Fibroblast of peridontal ligament (primary cell): Measurements from ENCODE around the gene FGGY.
A peak's percentile ranks its signal among the peaks of the same experiment; 100 is the strongest.
"Not testable (repeated sequence)": the region's sequence is repeated elsewhere in the genome, so short reads cannot be mapped to it uniquely, and the experiment has no call there.

Experiments used
- DNase-seq: peaks from one replicate; pipeline ENCODE4 v3.0.0-alpha.2; 2010; ENCODE audit errors: extremely low read depth

FGGY gene

DNA sequence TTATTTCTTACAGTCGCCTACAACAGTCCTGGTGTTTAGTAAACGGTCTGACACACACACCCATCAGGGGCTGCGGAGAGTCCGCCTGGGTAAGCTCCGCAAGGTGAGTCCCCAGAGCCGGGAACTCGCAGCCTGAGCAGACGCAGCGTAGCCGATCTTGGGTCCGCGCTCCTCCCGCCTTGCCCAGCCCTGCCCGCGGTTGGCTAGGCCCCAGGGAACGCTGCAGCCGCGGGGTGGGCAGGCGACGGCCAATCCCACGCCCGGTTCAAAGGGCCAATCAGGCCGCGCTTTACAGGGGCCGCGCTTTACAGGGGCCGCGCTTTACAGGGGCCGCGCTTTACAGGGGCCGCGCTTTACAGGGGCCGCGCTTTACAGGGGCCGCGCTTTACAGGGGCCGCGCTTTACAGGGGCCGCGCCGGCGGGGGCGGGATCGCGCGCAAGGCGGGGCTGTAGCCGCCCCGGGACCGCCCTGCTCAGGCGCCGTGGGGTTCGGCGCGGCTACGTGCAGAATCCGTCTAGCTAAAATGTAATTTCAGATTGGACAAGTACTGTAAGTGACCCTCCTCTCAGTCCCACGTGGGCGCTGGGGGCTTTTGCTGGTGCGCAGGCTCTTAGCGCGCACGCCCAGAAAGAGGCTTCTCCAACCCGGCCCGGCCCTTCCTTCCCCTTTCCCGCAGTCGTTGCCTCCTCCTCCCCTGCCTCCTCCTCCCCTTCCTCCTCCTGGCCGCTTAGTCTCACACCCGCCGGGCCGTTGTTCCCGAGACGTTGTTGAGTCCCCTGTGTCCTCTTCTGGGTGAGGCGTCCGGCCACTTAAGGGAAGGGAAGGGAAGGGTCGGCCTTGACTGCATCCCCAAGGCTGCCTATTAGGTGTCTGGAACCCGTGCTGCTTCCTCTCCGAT is at the start of gene FGGY:
TSS of gene FGGY (plus strand) at position 737 of the 899 bp plus-strand sequence. CDS start 24,456 bp downstream, outside the sequence.
- peak; percentile 98 for DNase-seq

DNA sequence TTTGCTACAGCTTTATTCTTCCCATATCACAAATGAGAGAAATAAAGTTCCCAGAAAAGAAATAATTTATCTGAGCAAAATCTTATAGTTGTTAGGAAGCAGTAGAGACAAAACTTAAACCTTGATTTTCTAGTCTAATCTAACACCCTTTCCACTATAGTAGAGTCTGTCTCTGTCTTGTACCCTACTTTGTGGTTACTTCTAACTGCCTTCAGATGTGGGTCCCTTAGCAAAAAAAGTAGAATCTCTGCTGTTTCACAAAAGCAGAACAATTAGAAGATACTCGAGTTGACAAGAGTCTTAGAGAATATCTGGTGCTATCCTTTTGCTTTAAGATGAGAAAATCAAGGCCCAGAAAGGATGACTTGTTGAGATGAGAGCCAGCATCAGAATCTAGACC is 48.1 kb upstream of the FGGY start:
- no peak for DNase-seq

- peak; percentile 11 for DNase-seq
Observed at GRCh38 chr1:59249396-59250137, 47.3 kb upstream of the FGGY start.

DNA sequence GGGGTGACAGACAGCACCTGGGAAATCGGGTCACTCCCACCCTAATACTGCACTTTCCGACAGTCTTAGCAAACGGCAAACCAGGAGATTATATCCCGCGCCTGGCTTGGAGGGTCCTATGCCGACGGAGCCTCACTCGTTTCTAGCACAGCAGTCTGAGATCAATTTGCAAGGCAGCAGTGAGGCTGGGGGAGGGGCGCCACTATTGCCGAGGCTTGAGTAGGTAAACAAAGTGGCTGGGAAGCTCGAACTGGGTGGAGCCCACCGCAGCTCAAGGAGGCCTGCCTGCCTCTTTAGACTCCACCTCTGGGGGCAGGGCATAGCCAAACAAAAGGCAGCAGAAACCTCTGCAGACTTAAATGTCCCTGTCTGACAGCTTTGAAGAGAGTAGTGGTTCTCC is 45.8 kb upstream of the FGGY start:
- not testable (repeated sequence) for DNase-seq

GRCh38 chr1:59256429-59256828 is 40.5 kb upstream of the FGGY start:
- DNase-seq = not testable (repeated sequence)

- DNase-seq = no peak
Observed at GRCh38 chr1:59258412-59259032, 38.4 kb upstream of the FGGY start.

GRCh38 chr1:59261537-59261936 is 35.4 kb upstream of the FGGY start:
- peak; percentile 84 for DNase-seq

- DNase-seq = no peak
Observed at GRCh38 chr1:59262631-59263030, 34.3 kb upstream of the FGGY start.

GRCh38 chr1:59263111-59263510 is 33.8 kb upstream of the FGGY start:
- DNase-seq = peak; percentile 65

DNA sequence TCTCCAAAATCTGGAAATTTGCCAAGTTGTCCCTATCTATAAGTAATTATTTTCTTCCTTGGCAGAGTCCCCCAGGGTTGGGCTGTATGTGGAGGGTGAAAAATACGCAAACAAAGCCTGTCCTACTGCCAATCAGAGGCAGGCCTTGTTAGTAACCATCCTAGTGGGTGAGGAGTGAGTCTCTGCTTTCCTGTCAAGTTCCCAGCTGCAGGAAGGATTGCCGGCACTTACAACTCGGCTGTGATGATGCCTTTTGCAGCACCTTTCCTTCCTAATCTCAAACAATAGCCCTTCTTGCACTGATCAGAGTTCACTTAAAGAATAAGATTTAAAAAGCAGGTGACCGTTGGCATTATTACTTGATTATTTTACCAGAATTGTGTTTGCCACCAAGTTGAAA is 31.3 kb upstream of the FGGY start:
- no peak for DNase-seq

DNA sequence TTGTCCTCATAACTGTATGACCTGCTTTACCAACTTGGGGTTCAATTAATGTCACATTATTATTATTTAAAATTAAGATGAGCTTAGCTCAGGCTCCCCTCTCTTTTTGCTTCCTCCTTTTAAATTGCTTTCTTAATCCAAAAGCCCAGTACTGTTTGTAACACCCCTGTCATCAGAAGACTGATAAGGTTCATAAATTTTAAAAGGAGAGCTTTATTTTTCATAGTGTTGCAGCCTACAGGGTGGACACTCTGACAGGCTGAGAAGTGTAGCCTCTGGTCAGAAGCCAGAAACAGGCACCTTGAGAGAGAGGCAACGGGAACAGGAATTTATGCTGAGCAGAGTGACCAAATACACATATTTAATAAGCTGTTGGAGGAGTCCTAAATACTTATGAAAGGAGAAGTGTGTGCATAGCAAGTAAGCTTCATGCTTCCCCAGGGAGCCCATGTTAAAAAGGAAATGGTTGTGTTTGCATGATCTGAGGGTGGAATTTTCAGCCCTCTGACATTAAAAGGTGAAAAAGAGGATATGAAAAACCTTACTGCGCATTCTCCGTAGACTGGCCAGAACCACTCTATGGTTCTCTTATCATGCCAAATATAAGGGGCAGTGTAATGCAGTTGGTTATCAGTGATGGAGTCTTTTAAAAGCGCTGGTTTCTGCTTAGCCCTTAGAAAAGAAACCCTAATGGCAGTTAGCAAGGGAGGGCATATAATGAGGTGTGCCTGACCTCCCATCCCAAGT is 30.5 kb upstream of the FGGY start:
- peak; percentile 22 for DNase-seq

- DNase-seq = no peak
Observed at GRCh38 chr1:59266927-59267293, 30.0 kb upstream of the FGGY start.

DNA sequence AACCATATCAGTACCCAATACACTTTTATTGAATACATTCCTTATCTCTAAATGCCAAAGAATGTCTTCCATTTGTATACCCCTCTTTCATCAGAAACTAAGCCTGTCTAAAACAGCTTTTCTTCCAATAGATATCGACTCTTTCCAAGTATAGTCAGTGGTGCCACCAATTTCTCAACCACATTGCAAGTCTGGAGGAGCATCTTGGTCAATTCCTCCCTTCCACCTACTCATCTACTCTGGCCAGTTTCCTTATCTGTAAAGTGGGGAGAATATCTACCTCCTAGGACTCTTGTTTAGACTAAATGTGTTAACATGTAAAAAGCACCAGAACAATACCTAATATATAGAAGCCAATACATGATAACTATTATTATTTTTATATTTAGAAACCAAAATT is 28.5 kb upstream of the FGGY start:
- no peak for DNase-seq

DNA sequence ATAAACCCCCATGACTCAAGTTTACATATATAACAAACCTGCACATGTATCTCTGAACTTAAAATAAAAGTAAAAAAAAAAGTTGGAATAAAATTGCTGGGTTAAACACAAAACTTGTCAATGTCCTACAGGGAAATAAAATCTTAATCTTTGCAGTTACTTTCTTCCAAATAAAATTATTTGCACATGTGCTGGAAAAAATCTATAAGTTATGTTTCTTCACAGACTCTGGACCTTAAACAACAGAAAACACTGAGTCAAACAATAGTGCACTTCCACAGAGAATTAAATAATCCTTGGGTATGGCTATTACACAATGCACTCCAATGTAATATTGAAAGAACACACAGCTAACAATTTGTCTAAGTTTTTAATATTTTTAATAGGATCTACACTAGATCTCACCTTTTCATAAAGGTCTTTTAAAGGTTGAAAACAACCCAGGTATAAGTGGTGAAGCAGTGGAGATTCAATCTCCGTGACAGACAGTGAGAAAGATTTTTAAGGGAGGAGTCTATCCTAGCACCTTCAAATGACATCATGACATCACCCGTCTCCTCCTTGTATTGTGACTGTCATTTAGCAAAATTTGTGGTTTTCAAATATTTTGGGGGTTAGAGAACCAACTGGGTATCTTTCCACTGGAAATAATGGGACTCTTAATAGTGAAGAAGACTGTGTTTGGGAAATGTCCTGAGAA is 25.2 kb upstream of the FGGY start:
- DNase-seq = no peak

DNA sequence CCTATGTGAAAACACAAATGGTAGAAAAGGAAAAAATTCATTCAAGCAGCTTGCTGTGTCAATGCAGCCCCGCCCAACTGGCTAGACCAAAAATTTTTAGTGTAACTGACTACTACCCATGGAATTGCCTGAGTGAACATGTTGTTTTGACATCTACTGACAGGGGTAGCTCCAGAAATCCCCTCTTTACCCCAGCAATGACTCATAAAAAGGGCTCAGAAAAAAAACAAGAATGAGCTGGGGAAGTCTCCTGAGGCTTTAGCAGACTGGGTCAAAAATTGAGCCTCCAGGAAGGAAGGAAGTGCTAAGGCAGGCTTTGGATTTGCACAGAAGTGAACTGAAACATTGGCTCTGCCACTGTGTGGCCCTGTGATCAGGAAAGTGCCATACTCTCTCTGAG is 24.4 kb upstream of the FGGY start:
- peak; percentile 74 for DNase-seq

GRCh38 chr1:59276439-59276851 is 20.4 kb upstream of the FGGY start:
- DNase-seq = no peak

DNA sequence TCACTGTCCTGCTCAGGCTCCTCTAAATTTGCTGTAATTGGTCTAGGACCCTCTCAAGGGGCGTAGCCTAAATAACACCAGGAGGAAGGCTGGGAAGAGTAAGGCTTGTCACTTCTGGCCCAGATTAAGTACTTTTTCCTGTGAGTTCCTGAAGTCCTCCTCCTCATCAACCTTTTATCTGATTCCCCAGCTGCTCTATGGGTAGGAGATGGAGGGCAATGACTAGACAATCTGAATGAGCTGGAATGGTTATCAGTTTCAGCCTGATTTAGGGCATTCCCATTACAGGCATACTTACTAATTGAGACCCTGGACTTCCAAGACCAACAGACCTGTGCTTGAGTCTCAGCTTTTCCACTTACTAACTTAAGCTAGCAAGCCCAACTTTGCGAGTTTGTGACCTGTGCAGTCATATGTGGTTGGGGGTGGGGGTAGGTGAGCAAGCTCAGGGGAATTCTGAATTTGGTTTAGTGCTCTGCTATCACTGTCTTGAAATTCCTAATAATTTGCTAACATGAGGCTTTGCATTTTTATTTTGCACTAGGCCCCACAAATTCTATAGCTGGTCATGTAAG is 18.0 kb upstream of the FGGY start:
- no peak for DNase-seq

GRCh38 chr1:59279645-59280044 is 17.2 kb upstream of the FGGY start:
- no peak for DNase-seq

- DNase-seq = no peak
Observed at GRCh38 chr1:59282951-59283350, 13.9 kb upstream of the FGGY start.

GRCh38 chr1:59285691-59286090 is 11.2 kb upstream of the FGGY start:
- DNase-seq = peak; percentile 72

- DNase-seq = no peak
Observed at GRCh38 chr1:59288046-59288445, 8.8 kb upstream of the FGGY start.
